Stimulated activated CD4-positive, alpha-beta T cell treated with anti-CD3 and anti-CD28 coated beads, Interleukin-12 subunit alpha, Interleukin-12 subunit beta, amount 100 ng/mL, for 4 hours (primary cell): Measurements from ENCODE around the gene NDC80.
"Not testable (repeated sequence)": the region's sequence is repeated elsewhere in the genome, so short reads cannot be mapped to it uniquely, and the experiment has no call there.

ENCODE experiments used
- DNase-seq: peaks from one replicate; pipeline ENCODE4 v3.0.0-alpha.2; 2020

The NDC80 gene

DNA sequence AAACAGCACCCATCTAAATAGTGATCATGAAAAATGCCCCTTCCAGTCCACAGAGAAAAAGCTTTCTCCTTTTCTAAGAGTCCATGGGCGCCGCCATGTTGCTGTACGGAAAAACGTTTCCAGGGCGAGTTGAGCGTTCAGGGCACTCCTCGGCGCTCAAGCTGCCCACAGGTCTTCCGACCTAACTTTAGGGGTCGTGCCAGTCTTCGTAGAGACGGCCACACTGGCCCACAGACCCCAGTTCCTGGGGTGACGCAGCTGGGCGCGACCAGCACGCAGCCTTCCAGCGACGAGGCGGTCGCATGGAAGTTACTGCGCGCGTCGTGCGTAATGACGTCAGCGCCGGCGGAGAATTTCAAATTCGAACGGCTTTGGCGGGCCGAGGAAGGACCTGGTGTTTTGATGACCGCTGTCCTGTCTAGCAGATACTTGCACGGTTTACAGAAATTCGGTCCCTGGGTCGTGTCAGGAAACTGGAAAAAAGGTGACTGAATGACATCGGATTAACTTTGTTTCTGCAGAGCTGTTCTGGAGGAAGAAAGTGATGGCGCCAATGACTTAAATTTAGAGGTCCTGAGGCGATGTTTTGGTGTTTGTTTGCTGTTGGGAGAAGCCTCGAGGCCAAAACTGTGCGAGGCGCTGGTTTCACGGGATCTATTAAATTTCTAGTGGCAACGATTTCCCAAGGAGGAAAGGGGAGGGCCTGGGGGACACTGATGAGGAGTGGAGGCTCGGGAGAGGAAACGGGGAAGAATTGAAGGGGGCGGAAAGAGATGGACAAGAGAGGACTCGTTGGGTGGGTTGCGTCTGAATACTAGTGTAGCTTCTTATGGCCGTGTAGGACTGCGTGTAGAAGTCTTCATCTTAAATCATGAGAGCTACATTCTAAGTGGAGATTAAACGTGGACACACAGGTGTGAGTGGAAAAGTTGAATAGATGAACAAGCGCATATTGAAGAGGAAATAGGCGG lies at the start of gene NDC80, which contains the start of gene METTL4:
NDC80 (plus strand) TSS at position 358 of the 971 bp plus-strand sequence. CDS start 1,429 bp downstream, outside the sequence.
METTL4 (minus strand) TSS at position 306 of the 971 bp plus-strand sequence. CDS start 4,289 bp downstream, outside the sequence.
- peak; percentile 77 for DNase-seq

DNA sequence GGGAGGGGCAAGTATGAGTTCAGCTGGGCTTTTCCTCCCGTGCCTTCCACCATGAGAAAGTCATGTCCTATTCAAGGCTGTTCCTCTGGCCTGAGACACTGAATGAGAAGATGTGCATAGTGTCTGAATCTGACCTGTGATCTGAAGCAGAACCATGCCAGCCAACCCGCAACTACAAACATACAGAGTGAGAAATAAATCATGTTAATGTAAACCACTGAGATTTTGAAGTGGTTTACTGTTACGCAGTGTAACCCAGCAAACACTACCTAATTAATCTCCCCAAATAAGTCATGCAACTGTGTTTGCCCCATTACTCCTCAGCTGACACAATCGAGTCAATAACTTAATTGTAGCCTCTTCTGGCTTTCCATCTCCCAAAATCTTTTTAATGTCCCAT lies 49.2 kb upstream of the NDC80 start:
- no peak for DNase-seq

DNA sequence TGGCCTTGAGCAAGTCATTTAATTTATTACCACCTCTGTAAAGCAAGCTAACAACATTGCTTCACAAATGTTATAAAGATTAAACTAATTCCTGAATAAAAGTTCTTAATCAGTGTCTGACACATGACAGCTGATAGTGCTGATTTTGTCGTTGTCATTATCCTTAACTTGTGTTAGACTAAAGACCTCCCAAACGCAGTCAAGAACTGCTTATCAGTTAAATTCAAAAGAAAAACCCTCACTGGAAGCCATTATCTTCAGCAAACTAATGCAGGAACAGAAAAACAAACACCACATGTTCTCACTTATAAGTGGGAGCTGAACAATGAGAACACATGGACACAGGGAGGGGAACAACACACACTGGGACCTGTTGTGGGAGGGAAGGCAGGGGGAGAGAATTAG lies 46.6 kb upstream of the NDC80 start:
- not testable (repeated sequence) for DNase-seq

DNA sequence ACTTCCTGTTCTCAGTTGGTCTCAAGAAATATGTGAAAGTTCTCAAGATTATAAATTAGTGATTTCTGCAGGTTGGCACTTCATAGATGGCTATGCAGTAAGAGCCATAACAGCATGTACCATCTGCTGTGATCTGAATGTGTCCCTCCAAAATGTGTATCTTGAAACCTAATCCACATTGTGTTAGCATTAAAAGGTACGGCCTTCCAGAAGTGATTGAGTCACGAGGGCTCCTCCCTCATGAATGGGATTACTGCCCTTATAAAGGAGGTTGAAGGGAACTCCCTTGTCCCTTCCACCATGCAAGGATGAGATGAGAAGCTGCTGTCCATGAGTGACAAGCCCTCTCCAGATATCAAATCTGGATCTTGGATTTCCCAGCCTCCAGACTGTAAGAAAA lies 45.0 kb upstream of the NDC80 start:
- DNase-seq = no peak

DNA sequence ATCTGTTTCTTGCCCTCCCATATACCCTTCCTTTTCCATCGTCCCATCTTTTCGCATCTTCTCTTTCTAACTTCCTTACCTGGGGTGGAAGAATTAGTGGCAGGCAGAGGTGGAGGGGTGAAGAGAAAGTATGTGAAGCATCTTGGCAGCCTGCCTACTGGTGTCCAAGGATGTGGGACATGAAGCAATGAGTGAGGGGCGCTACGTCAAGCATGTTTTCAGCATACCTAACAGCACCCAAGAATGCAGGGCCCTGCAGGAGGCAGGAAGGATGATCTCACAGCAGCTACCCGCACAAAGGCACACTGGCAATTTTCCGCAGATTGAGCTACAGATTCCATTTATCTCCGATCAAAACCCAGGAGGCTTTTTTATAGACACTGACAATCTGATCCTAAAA lies 42.2 kb upstream of the NDC80 start:
- no peak for DNase-seq

DNA sequence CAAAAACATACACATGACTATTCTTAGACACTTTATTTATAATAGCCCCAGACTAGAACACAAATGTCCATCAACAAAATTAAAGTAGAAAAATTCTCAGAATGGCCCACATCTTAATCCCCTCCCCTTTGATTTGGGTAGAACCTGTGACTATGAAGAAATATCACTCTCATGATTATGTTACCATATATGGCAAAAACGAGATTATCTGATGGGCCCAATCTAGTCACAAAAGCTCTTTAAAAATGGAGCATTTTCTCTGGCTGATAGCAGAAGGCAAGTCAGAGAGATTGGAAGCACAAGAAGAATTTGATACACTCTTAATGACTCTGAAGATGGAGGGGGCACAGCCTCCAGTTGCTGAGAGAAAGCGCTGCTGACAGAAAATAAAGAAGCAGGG lies 39.6 kb upstream of the NDC80 start:
- no peak for DNase-seq

DNA sequence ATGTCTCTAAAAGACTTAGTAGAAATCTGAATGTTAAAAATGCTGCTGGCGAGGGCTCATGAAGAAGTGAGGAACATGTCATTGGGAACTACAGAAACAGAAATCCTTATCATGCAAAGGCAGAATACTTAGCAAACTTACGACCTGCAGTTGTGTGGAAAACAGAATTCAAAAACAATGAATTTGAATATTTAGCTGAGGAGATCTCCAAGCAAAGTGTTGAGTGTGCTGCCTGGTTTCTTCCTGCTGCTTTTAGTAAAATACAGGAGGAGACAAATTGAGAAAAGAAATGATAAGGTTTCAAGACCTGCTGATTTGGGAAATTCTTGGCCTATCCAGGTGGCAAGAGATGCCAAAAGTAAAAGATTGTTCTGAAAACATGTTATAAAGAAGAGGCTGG lies 38.6 kb upstream of the NDC80 start:
- no peak for DNase-seq

DNA sequence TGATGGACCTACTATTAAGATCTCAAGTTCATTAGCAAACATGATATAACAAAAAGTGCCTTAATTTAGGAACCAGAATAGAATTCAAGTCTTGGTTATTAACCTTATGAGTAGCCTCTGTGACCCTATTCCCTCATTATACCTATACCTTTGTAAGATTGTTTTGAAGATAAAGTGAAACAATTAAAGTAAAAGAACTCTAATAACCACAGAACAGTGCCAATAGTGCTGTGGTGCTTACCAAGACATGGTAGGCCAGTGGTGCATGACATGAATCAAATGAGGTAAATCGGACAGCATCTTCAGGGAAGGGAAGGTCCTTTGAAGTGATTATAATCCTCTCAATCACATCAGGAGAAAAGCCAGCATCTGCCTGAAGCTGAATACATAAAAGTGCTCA lies 36.5 kb upstream of the NDC80 start:
- no peak for DNase-seq

DNA sequence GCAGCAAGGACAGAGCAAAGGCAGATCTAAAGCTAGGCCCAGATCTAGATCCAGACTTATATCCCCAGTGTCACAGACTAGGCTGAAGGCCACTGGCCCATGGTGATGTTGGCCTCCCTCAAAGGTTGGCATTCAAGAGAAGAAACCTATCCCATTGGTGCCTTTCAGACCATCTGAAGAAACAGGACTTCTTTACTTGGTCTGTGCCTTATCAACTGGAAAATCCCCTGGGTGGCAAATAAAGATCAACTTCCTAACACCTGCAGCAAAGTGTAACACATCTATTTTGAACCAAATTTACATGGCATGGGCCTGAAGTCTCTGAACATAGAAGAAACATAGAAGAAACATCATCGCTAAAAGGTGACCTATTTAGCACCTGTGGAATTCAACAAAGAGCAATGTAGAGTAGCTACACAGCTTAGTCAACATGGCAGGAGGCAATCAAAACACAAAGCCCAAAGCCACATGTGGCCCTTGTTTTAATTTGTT lies 35.9 kb upstream of the NDC80 start:
- no peak for DNase-seq

DNA sequence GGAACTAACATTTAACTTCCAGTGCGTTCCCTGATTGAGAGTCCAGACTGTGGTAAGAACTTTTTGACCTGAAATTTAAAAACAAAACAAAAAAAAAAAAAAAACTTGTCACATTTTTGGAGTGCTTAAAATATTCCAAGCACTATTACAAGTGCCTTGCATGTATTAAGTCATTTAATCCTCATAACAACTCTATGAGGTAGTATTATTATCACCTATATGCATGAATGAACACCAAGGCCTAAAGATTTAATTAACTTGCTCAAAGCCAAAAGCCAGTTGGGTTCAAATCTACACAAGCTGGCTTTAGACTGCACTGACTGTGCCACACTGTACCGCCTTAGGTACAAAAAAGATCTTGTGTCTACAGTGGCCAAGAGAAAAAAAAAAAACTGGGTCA lies 35.3 kb upstream of the NDC80 start:
- no peak for DNase-seq

DNA sequence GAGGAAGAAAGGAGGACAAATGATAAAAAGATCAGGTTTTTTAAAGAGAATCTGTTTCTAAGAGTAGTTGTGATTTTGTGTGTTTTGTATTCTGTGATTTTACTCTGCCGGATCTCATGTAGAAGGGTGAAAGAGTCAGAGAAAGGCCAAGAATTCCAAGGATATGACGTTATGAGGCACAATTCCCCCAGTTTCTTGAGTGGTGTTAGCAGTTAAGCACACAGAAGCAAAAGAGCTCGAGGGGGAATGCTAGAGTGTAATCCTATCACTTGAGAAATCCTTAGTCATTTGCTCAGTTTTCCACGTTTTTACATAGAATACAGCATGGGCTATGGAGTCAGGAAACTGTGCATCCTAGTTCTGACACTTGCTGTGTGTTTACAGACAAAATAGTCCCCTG lies 34.9 kb upstream of the NDC80 start:
- DNase-seq = no peak

DNA sequence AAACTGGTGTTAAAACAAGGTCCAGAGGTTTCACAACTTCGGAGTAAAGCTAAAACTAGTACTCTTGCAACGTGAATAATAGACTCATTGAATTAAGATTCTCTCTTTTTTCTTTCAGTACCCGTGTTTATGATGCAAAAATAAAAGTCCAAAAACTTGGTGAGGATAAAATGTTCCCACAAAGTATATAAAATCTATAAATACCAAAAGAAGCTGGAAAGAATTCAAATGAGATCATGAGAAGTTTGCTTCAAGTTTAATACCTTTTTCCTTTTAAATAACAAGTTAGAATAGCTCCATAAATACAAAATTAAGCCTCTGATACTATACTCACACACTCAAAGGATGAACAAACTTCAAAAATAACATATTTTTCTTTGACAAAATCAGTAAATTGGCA lies 34.1 kb upstream of the NDC80 start:
- DNase-seq = no peak

DNA sequence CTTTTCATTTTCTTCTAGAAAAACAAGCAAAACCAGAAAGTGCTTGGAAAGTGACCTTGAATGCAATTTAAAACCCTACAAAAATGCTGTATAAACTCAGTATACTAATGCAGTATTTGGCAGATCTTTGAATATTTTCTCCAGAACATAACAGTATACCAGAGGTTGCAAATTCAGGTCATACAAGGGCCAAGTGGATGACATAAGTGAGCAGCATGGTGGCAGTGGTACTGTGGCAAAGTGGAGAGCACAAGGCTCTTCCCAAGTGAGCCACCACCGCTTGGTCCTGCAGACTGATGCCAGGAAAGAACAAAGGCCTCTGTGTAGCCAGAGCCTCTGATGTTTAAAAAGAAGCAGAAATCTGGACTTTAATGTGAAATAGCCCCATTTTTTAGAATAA lies 33.1 kb upstream of the NDC80 start:
- DNase-seq = no peak

DNA sequence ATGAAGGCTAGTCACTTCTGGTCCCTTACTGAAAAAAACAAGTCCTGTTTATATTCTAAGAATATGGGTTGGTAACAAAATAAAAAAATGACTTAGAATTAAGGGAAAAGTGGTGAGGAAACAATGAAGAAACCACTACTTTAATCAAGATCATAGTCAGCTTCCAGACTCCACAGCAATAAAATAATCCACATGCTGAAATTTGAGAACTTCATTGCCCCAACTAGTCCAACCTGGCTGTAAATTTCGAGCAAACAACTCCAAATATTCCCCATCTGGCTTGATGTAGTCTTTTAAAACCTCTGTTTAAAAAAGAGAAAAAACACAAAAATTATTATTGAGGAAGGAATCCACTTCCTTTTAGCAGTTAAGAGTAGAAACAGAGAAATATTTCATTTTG lies 32.5 kb upstream of the NDC80 start:
- no peak for DNase-seq

DNA sequence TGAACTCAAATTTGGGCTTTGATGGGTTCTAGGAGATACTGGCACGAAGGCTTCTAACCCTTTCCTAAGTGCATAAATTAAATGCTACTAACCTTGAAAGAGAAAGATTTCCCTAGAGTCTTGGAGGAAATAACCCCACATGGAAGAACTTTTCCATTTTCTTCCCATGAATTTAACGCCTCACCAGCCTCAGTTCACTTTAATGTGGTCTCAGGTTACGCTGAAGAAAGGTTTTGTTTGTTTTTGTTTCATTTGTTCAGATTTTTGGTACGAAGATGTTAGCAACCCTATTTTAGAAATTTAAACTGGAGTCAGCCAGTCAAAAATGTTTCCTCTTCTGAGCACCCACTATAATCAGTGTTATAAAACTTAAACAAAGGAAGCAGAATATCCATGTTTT lies 30.8 kb upstream of the NDC80 start:
- no peak for DNase-seq

DNA sequence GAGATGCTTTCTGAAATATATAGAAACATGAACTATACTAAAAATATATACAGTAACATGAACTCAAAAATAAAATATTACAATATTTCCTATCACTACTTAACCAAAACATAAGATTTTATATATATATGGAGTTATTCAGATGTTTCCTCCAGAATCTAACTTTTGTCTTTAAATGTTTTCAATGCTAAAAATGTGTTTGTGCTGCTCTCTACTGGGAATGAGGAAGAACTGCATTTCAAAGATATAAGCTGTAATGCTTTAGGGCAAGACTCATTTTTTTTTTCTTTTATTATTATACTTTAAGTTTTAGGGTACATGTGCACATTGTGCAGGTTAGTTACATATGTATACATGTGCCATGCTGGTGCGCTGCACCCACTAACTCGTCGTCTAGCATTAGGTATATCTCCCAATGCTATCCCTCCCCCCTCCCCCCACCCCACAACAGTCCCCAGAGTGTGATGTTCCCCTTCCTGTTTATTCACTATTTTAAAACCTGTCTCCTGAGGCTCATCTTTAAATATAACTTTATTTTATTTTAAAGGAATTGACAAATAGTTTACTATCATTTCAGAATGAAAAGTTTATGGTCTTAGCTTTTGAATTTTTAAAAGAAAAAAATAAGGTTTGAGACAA lies 29.3 kb upstream of the NDC80 start:
- not testable (repeated sequence) for DNase-seq

DNA sequence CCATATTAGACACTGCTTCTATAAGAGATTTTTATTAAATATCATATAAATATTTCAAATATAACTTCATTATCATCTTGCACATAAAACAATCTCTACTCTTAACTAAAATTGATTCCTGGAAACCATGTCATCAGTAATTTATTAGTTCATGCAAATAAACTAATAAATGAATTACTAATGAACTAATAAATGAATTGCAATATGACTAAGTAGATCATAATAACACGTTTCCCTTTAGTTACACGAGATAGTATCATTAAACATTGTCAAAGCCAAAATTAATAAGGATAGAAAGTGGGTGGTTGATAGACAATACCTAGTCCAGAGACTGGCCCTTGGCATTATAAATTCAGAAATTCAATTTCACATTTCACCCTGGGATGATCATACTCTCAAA lies 26.2 kb upstream of the NDC80 start:
- no peak for DNase-seq

DNA sequence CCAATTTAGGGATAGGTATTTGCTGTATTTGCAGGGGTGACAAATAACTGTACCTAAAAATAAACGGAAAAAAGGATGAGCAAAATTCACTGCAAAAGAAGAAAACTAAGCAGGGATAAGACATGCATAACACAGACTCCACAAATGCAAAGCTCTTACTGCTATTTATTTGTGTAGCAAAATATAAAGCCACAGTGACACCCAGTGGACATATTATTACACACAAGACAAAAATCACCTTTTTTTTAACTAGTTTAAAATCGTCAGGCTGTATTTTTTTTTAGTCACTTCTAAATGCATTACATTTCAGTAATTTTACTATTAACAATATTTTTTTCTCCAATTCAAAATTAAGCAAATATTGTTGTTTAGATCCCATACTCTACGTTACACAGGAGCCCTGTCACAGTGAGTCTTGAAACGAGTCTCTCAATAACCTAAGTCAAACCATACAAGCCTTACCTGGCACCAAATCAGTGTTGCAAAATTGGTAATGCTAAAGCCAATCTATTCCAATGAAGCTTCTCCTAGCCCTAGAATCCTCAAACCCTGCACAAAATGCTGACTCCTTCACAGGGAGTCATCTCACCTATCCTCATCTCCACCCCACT lies 23.8 kb upstream of the NDC80 start:
- no peak for DNase-seq

DNA sequence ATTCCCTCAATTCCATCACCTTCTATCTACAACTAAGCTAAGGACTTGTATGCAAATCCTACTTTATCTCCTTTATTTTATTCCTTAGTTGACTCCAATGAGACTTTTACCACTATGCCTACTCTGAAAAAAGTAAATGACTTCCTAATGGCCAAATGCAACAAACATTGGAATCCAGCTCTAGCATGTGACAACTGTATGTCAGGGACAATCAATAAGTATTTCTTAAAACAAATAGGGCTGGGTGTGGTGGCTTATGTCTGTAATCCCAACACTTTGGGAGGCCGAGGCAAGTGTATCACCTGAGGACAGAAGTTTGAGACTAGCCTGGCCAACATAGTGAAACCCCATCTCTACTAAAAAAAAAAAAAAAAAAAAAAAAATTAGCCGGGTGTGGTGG lies 21.9 kb upstream of the NDC80 start:
- DNase-seq = no peak

DNA sequence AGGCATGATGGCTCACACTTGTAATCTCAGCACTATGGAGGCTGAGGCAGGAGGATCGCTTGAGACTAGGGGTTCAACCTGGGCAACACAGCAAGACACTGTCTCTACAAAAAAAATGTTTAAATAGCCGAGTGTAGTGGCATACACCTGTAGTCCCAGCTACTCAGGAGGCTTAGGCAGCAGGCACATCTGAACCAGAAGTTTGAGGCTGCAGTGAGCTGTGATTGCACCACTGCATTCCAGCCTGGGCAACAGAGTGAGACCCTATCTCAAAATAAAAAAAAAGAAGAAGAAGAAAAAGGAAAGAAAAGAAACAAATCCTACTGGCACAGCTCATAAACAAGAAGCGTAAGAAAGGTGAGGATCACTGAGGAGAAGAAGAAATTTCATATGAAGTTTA lies 19.9 kb upstream of the NDC80 start:
- DNase-seq = no peak

DNA sequence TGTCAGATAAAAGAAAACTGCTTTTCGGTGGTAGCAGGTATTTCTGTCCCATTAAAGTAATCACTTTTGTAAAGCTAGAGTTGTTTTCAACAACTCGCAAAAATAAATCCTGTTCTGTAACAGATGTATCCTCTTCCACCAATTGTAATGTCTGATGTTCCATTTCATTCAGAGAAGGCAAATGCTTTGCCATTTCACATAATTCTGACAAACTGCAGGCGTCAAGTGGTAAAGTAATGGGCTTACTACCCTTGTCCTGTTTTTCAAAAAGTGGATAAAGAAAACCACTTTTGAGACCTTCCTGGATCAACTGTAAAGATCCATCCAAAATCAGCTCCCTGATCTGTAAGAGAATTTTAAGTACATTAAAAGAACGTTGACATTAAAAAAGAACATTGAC lies 16.7 kb upstream of the NDC80 start:
- no peak for DNase-seq

DNA sequence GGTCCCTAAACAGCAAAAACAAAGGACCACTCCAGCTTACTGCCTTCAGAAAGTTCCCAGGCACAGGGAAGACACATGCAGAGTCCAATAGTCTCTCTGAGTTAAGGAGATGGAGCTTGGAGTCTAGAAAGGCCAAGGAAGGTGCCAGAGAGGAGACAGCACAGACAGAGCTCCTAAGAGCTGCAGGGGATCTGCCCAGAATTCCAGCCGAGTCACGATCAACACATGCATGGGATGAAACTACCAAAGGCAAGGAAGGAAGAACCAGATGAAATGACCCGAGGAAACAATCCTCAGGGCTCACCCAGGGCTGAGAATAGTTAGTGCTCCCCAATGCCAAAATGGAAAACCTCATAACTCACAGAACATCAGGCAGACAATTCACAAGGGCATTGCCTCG lies 15.5 kb upstream of the NDC80 start:
- DNase-seq = no peak

DNA sequence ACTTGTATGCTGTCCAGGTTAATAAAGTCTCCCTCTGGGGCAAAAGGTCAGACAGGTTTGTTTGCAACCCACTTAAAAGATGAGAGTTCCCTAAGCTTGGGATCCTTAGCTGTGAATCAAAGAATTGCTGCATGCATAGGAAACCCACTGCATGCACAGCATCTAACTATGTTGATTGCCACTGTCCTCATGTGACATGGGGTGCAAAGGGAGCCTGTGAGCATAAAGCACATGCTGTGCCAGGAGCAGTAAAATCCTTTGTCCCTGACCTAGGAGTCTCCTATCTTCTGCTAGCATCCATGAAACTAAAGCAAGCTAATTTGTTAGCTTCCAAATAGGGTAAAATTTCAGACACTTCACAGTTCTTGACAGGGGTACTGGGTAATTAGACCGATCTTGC lies 13.8 kb upstream of the NDC80 start:
- DNase-seq = no peak

DNA sequence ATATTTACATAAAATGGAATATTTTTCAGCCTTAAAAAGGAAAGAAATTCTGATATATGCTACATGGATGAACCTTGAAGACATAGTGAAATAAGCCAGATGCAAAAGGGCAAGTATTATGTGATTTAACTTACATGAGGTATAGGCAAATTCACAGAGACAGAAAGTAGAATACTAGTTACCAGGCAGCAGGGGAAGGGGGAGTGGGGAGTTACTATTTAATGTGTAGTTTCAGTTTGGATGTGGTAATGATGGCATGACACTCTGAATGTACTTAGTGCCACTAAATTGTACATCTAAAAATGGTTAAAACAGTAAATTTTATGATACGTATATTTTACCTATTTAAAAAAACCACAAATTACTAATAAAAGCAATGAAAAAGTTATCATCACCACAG lies 12.1 kb upstream of the NDC80 start:
- DNase-seq = no peak
